ENCODE results near the gene FCER1A.

DNA sequence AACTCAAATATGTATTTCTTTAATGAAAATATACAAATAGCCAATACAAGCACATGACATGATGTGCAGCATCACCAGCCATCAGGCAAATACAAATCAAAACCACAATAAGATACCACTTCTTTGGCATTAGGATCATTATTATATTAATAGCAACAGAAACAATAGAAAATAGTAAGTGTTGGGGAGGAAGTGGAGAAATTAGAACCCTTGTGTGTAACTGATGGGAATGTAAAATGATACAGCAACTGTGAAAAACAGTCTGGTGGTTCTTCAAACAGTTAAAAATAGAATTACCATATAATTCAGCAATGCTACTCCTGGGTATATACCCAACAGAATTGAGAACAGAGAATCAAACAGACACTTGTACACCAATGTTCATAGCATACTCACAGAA lies 40.8 kb upstream of the FCER1A start:
- no peak for TF ChIP-seq CTCF (IDR thresholded peaks at IDR 0.05)
- TF ChIP-seq POLR2A (IDR thresholded peaks at IDR 0.05), result no peak
- no peak for TF ChIP-seq POLR2AphosphoS5 (IDR thresholded peaks at IDR 0.05)
